Activated gamma-delta T cell (primary cell): ENCODE results near the gene PRORP.
"Not testable (repeated sequence)": the region's sequence is repeated elsewhere in the genome, so short reads cannot be mapped to it uniquely, and the experiment has no call there.

Experiments
- DNase-seq: peaks from one replicate; lab custom pipeline; 2025; lab: John Stamatoyannopoulos, UW

Gene PRORP

GRCh38 chr14:35138585-35138984 lies 16.2 kb downstream of the PRORP start:
- DNase-seq = no peak

GRCh38 chr14:35140718-35141581 lies 18.6 kb downstream of the PRORP start:
- no peak for DNase-seq

GRCh38 chr14:35144029-35144428 lies 21.7 kb downstream of the PRORP start:
- DNase-seq = no peak

GRCh38 chr14:35146711-35147149 lies 24.4 kb downstream of the PRORP start:
- no peak for DNase-seq

GRCh38 chr14:35147186-35147585 lies 24.8 kb downstream of the PRORP start:
- DNase-seq = no peak

- DNase-seq = no peak
Observed at GRCh38 chr14:35147711-35148110, 25.4 kb downstream of the PRORP start.

- no peak for DNase-seq
Observed at GRCh38 chr14:35149239-35149638, 26.9 kb downstream of the PRORP start.

- DNase-seq = not testable (repeated sequence)
Observed at GRCh38 chr14:35152531-35152930, 30.2 kb downstream of the PRORP start.

- DNase-seq = no peak
Observed at GRCh38 chr14:35154016-35154415, 31.7 kb downstream of the PRORP start.

GRCh38 chr14:35155962-35156361 lies 33.6 kb downstream of the PRORP start:
- no peak for DNase-seq

GRCh38 chr14:35158491-35158890 lies 36.1 kb downstream of the PRORP start:
- no peak for DNase-seq

- DNase-seq = no peak
Observed at GRCh38 chr14:35158951-35159653, 36.8 kb downstream of the PRORP start.

- no peak for DNase-seq
Observed at GRCh38 chr14:35159742-35160409, 37.5 kb downstream of the PRORP start.

- no peak for DNase-seq
Observed at GRCh38 chr14:35161231-35161630, 38.9 kb downstream of the PRORP start.

GRCh38 chr14:35163384-35163783 lies 41.0 kb downstream of the PRORP start:
- DNase-seq = no peak

GRCh38 chr14:35164849-35165248 lies 42.5 kb downstream of the PRORP start:
- no peak for DNase-seq

- DNase-seq = no peak
Observed at GRCh38 chr14:35167496-35167895, 45.1 kb downstream of the PRORP start.
